ENCODE measurements around the gene NCAM1.

Gene NCAM1

GRCh38 chr11:112983887-112984286 is 22.7 kb downstream of the NCAM1 start:
- no peak overlapping the region for H3K27ac ChIP-seq (ENCODE audit: low read depth, low read length)
- no peak overlapping the region for H3K4ac ChIP-seq (ENCODE audit: low read depth, low read length)
- no peaks in the 10 kb centered on the region for H3K27me3 ChIP-seq (ENCODE audit: insufficient read depth, low read length, poor library complexity)
- no peaks in the 10 kb centered on the region for H3K36me3 ChIP-seq (ENCODE audit: control insufficient read depth, insufficient read depth, low read length)
- H3K23ac ChIP-seq (ENCODE audit: low read length) = no peak overlapping the region
- no peak overlapping the region for H2AK5ac ChIP-seq (ENCODE audit: low read length)
- WGBS (ENCODE audit: extremely low coverage, insufficient coverage, low lambda C conversion rate) = no CpG with 5 or more reads among the region's 1 CpG
- no peak overlapping the region for H3K4me2 ChIP-seq (ENCODE audit: low read length)
- no peak for DNase-seq
- no peak overlapping the region for H2BK15ac ChIP-seq (replicated peaks; ENCODE audit: low read depth)
- H2BK120ac ChIP-seq (ENCODE audit: low read depth, low read length) = no peak overlapping the region
- no peaks in the 10 kb centered on the region for H3K79me2 ChIP-seq (ENCODE audit: control insufficient read depth, insufficient read depth, low read length)
- no peak overlapping the region for H3K18ac ChIP-seq (ENCODE audit: low read length)
- H4K5ac ChIP-seq (ENCODE audit: low read length) = no peak overlapping the region
- no peak overlapping the region for H2BK5ac ChIP-seq (ENCODE audit: low read length)
- no peak overlapping the region for H3K56ac ChIP-seq (ENCODE audit: low read length)
- H3K4me1 ChIP-seq (ENCODE audit: control insufficient read depth, low read depth, low read length) = no peaks in the 10 kb centered on the region
- H3K79me1 ChIP-seq (ENCODE audit: low read length) = no peaks in the 10 kb centered on the region
- H4K8ac ChIP-seq (ENCODE audit: low read depth, low read length) = no peak overlapping the region
- H3K4me3 ChIP-seq (ENCODE audit: low read length) = no peak overlapping the region
- no peak overlapping the region for H3K9ac ChIP-seq (ENCODE audit: low read length)

GRCh38 chr11:112989198-112989597 is 28.0 kb downstream of the NCAM1 start:
- H2BK5ac ChIP-seq (ENCODE audit: low read length) = no peak overlapping the region
- no peak overlapping the region for H3K4me3 ChIP-seq (ENCODE audit: low read length)
- no peak overlapping the region for H4K5ac ChIP-seq (ENCODE audit: low read length)
- no peak overlapping the region for H3K4me2 ChIP-seq (ENCODE audit: low read length)
- WGBS (ENCODE audit: extremely low coverage, insufficient coverage, low lambda C conversion rate) = no CpG with 5 or more reads among the region's 1 CpG
- no peak overlapping the region for H2BK15ac ChIP-seq (replicated peaks; ENCODE audit: low read depth)
- no peak overlapping the region for H3K23ac ChIP-seq (ENCODE audit: low read length)
- no peak overlapping the region for H3K4ac ChIP-seq (ENCODE audit: low read depth, low read length)
- H2BK120ac ChIP-seq (ENCODE audit: low read depth, low read length) = no peak overlapping the region
- H3K18ac ChIP-seq (ENCODE audit: low read length) = no peak overlapping the region
- no peaks in the 10 kb centered on the region for H3K79me2 ChIP-seq (ENCODE audit: control insufficient read depth, insufficient read depth, low read length)
- DNase-seq = no peak
- no peak overlapping the region for H2AK5ac ChIP-seq (ENCODE audit: low read length)
- no peaks in the 10 kb centered on the region for H3K79me1 ChIP-seq (ENCODE audit: low read length)
- H3K27ac ChIP-seq (ENCODE audit: low read depth, low read length) = no peak overlapping the region
- H3K27me3 ChIP-seq (ENCODE audit: insufficient read depth, low read length, poor library complexity) = no peaks in the 10 kb centered on the region
- H4K8ac ChIP-seq (ENCODE audit: low read depth, low read length) = no peak overlapping the region
- H3K56ac ChIP-seq (ENCODE audit: low read length) = no peak overlapping the region
- H3K4me1 ChIP-seq (ENCODE audit: control insufficient read depth, low read depth, low read length) = no peaks in the 10 kb centered on the region
- H3K9ac ChIP-seq (ENCODE audit: low read length) = no peak overlapping the region
- no peaks in the 10 kb centered on the region for H3K36me3 ChIP-seq (ENCODE audit: control insufficient read depth, insufficient read depth, low read length)

DNA sequence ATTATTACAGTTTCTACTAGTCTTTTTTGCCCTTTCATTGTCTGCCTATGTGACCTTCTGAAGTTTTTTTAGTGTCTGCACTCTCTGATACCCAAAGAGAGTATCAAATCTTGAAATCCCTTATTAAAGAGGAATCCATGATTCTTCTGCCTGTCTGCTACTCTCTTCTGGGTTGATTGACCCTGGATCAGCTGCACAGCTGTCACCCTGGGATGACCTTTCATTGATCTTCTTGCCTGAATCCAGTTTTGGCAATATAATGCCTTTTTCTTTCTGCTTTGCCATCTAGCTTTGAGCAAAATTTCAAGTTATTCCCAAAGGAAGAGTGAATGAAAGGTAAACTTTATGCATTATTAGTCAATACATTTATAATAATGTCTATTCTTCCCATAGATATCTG is 32.6 kb downstream of the NCAM1 start:
- Histone ChIP-seq H2BK15ac (replicated peaks; ENCODE audit: low read depth) (no peak overlapping the region), H3K4ac (ENCODE audit: low read depth, low read length) (no peak overlapping the region), H3K79me2 (ENCODE audit: control insufficient read depth, insufficient read depth, low read length) (no peaks in the 10 kb centered on the region), H3K27me3 (ENCODE audit: insufficient read depth, low read length, poor library complexity) (no peaks in the 10 kb centered on the region), H3K4me2 (ENCODE audit: low read length) (no peak overlapping the region), H3K56ac (ENCODE audit: low read length) (no peak overlapping the region), H2BK5ac (ENCODE audit: low read length) (no peak overlapping the region), H3K4me1 (ENCODE audit: control insufficient read depth, low read depth, low read length) (no peaks in the 10 kb centered on the region), H4K8ac (ENCODE audit: low read depth, low read length) (no peak overlapping the region), H3K4me3 (ENCODE audit: low read length) (no peak overlapping the region), H2AK5ac (ENCODE audit: low read length) (no peak overlapping the region), H3K27ac (ENCODE audit: low read depth, low read length) (no peak overlapping the region), H4K5ac (ENCODE audit: low read length) (no peak overlapping the region), H3K23ac (ENCODE audit: low read length) (no peak overlapping the region), H3K18ac (ENCODE audit: low read length) (no peak overlapping the region), H3K79me1 (ENCODE audit: low read length) (no peaks in the 10 kb centered on the region), H2BK120ac (ENCODE audit: low read depth, low read length) (no peak overlapping the region), H3K36me3 (ENCODE audit: control insufficient read depth, insufficient read depth, low read length) (no peaks in the 10 kb centered on the region), H3K9ac (ENCODE audit: low read length) (no peak overlapping the region)
- DNase-seq = no peak

DNA sequence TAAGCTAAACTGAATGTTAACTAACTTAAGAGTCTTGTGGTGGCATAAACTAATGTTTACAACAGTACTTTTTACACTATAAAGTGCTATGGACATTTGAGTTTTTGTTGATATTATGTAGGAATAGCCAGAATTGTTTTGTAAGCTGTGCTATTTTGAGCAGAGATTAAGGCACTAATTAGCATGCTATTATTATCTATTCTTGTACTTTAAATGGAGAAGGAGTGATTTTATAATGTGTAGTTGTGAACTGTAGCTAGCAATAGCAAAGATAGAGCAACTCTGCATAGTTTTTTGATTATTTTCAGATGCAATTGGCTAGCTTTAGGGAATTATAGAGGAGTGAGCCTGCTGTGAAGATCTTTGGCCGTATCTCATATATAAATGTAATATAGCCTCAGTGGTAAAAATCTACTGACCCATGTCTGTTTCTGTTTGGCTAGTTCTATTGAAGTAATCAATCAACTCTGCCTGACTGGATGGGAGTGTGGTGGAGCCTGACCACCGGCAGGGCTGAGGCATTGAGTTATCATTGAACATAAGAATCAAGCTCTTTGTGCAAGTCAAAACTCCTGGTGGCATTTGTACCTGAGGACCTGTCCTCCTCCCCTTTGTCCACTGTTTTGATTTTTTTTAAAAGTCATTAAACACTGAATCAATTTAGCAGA is 34.3 kb downstream of the NCAM1 start:
- no peak overlapping the region for H3K9ac ChIP-seq (ENCODE audit: low read length)
- no peak overlapping the region for H2BK120ac ChIP-seq (ENCODE audit: low read depth, low read length)
- H3K4me3 ChIP-seq (ENCODE audit: low read length) = no peak overlapping the region
- no peaks in the 10 kb centered on the region for H3K36me3 ChIP-seq (ENCODE audit: control insufficient read depth, insufficient read depth, low read length)
- no peak overlapping the region for H4K5ac ChIP-seq (ENCODE audit: low read length)
- H3K27me3 ChIP-seq (ENCODE audit: insufficient read depth, low read length, poor library complexity) = no peaks in the 10 kb centered on the region
- no CpG with 5 or more reads among the region's 2 CpGs for WGBS (ENCODE audit: extremely low coverage, insufficient coverage, low lambda C conversion rate)
- no peak overlapping the region for H2BK5ac ChIP-seq (ENCODE audit: low read length)
- no peaks in the 10 kb centered on the region for H3K79me2 ChIP-seq (ENCODE audit: control insufficient read depth, insufficient read depth, low read length)
- H4K8ac ChIP-seq (ENCODE audit: low read depth, low read length) = no peak overlapping the region
- H3K27ac ChIP-seq (ENCODE audit: low read depth, low read length) = no peak overlapping the region
- no peak for DNase-seq
- no peak overlapping the region for H3K18ac ChIP-seq (ENCODE audit: low read length)
- H3K79me1 ChIP-seq (ENCODE audit: low read length) = no peaks in the 10 kb centered on the region
- H3K56ac ChIP-seq (ENCODE audit: low read length) = no peak overlapping the region
- H2AK5ac ChIP-seq (ENCODE audit: low read length) = no peak overlapping the region
- H3K23ac ChIP-seq (ENCODE audit: low read length) = no peak overlapping the region
- no peak overlapping the region for H3K4me2 ChIP-seq (ENCODE audit: low read length)
- no peaks in the 10 kb centered on the region for H3K4me1 ChIP-seq (ENCODE audit: control insufficient read depth, low read depth, low read length)
- no peak overlapping the region for H3K4ac ChIP-seq (ENCODE audit: low read depth, low read length)
- H2BK15ac ChIP-seq (replicated peaks; ENCODE audit: low read depth) = no peak overlapping the region

GRCh38 chr11:112996994-112997393 is 35.8 kb downstream of the NCAM1 start:
- no peak overlapping the region for H3K27ac ChIP-seq (ENCODE audit: low read depth, low read length)
- DNase-seq = no peak
- H2BK15ac ChIP-seq (replicated peaks; ENCODE audit: low read depth) = no peak overlapping the region
- no CpG with 5 or more reads among the region's 2 CpGs for WGBS (ENCODE audit: extremely low coverage, insufficient coverage, low lambda C conversion rate)
- H4K5ac ChIP-seq (ENCODE audit: low read length) = no peak overlapping the region
- H3K4ac ChIP-seq (ENCODE audit: low read depth, low read length) = no peak overlapping the region
- no peak overlapping the region for H3K18ac ChIP-seq (ENCODE audit: low read length)
- H2AK5ac ChIP-seq (ENCODE audit: low read length) = no peak overlapping the region
- no peak overlapping the region for H2BK5ac ChIP-seq (ENCODE audit: low read length)
- H3K79me1 ChIP-seq (ENCODE audit: low read length) = no peaks in the 10 kb centered on the region
- H3K4me2 ChIP-seq (ENCODE audit: low read length) = no peak overlapping the region
- no peak overlapping the region for H2BK120ac ChIP-seq (ENCODE audit: low read depth, low read length)
- no peak overlapping the region for H3K4me3 ChIP-seq (ENCODE audit: low read length)
- H3K79me2 ChIP-seq (ENCODE audit: control insufficient read depth, insufficient read depth, low read length) = no peaks in the 10 kb centered on the region
- H3K4me1 ChIP-seq (ENCODE audit: control insufficient read depth, low read depth, low read length) = no peaks in the 10 kb centered on the region
- no peak overlapping the region for H4K8ac ChIP-seq (ENCODE audit: low read depth, low read length)
- H3K23ac ChIP-seq (ENCODE audit: low read length) = no peak overlapping the region
- no peak overlapping the region for H3K9ac ChIP-seq (ENCODE audit: low read length)
- H3K36me3 ChIP-seq (ENCODE audit: control insufficient read depth, insufficient read depth, low read length) = no peaks in the 10 kb centered on the region
- no peaks in the 10 kb centered on the region for H3K27me3 ChIP-seq (ENCODE audit: insufficient read depth, low read length, poor library complexity)
- no peak overlapping the region for H3K56ac ChIP-seq (ENCODE audit: low read length)

DNA sequence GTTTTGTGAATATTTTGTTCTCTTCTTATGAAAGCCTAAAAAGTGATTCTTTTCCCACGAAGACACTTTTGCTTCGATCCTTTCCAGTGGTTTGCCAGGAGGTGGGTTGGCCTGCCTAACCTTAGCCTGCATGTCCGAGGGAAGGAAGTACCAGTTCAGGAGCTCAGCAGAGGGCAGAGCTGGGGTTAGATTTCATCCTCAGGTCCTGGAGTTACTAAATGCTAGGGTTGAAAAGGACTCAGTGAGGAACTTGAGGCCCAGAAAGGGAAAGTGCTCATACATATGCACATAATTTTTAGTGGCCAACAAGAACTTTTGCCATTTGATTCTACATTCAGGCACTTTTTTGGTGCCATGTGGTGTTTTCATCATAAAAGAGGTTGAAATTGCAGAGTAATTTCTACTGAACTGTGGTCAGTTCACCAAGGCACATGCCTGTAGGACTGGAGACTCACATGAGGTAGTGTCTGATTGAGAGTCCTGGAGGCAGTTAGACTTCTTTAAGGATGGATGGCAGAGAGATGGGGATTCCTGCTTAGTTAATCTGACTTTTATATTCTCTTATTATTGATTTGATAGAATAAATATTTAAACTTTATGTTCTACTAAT is 36.7 kb downstream of the NCAM1 start:
- H2BK120ac ChIP-seq (ENCODE audit: low read depth, low read length) = no peak overlapping the region
- no peaks in the 10 kb centered on the region for H3K36me3 ChIP-seq (ENCODE audit: control insufficient read depth, insufficient read depth, low read length)
- H3K9ac ChIP-seq (ENCODE audit: low read length) = no peak overlapping the region
- no peak overlapping the region for H4K5ac ChIP-seq (ENCODE audit: low read length)
- H2BK5ac ChIP-seq (ENCODE audit: low read length) = no peak overlapping the region
- no peak overlapping the region for H2BK15ac ChIP-seq (replicated peaks; ENCODE audit: low read depth)
- no peak overlapping the region for H3K4me2 ChIP-seq (ENCODE audit: low read length)
- H3K23ac ChIP-seq (ENCODE audit: low read length) = no peak overlapping the region
- H3K4ac ChIP-seq (ENCODE audit: low read depth, low read length) = no peak overlapping the region
- H3K4me1 ChIP-seq (ENCODE audit: control insufficient read depth, low read depth, low read length) = no peaks in the 10 kb centered on the region
- H3K27ac ChIP-seq (ENCODE audit: low read depth, low read length) = no peak overlapping the region
- no peaks in the 10 kb centered on the region for H3K79me1 ChIP-seq (ENCODE audit: low read length)
- no CpG with 5 or more reads among the region's 3 CpGs for WGBS (ENCODE audit: extremely low coverage, insufficient coverage, low lambda C conversion rate)
- no peak overlapping the region for H3K4me3 ChIP-seq (ENCODE audit: low read length)
- DNase-seq = peak; percentile 26
- no peak overlapping the region for H4K8ac ChIP-seq (ENCODE audit: low read depth, low read length)
- H3K18ac ChIP-seq (ENCODE audit: low read length) = no peak overlapping the region
- no peak overlapping the region for H2AK5ac ChIP-seq (ENCODE audit: low read length)
- no peak overlapping the region for H3K56ac ChIP-seq (ENCODE audit: low read length)
- H3K27me3 ChIP-seq (ENCODE audit: insufficient read depth, low read length, poor library complexity) = no peaks in the 10 kb centered on the region
- no peaks in the 10 kb centered on the region for H3K79me2 ChIP-seq (ENCODE audit: control insufficient read depth, insufficient read depth, low read length)

Measured in mesendoderm (in vitro differentiated cells).